Endometrial microvascular endothelial cells (primary cell): ENCODE results near the gene BEST1. TPM values are rescaled to one million over a fixed set of nuclear protein-coding genes. Genes with fewer than 3 reads are reported as not detected.
"Not testable (repeated sequence)": the region's sequence is repeated elsewhere in the genome, so short reads cannot be mapped to it uniquely, and the experiment has no call there.

Experiments used
- in situ Hi-C: cut with HindIII; loops from 2 replicates; pipeline ENCODE4 v1.10.0; 2017; ENCODE audit warnings: low sequenced_read_pairs, low pct_unique_long_range_greater_than_20kb; ENCODE audit errors: inconsistent ontology term
- total RNA-seq: library from RNA; depleted of rRNA; stranded (reverse); fragments of >200 nt; gene quantifications from one replicate; pipeline ENCODE4 v1.2.3, GENCODE V29; 2015; ENCODE audit errors: inconsistent ontology term

BEST1 gene
- total RNA-seq, 1 donor from 2014 or later: under 0.01 TPM

- in situ Hi-C loops: no loop called here
Observed at GRCh38 chr11:62001450-62002191, 51.5 kb downstream of the BEST1 start.

DNA sequence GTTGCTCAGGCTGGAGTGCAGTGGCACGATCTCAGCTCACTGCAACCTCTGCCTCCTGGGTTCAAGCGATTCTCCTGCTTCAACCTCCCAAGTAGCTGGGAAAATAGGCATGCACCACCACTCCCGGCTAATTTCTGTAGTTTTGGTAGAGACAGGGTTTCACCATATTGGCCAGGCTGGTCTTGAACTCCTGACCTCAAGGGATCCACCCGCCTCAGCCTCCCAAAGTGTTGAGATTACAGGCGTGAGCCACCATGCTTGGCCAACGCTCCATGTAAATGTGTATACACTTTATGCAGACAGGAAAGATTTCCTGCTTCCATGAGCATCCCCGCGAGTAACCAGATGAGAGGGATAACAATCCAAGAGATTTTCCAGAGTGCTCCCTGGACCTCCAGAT is 52.1 kb downstream of the BEST1 start:
- in situ Hi-C loops: not testable (repeated sequence)

- in situ Hi-C loops: no loop called here
Observed at GRCh38 chr11:62004473-62004872, 54.3 kb downstream of the BEST1 start.

DNA sequence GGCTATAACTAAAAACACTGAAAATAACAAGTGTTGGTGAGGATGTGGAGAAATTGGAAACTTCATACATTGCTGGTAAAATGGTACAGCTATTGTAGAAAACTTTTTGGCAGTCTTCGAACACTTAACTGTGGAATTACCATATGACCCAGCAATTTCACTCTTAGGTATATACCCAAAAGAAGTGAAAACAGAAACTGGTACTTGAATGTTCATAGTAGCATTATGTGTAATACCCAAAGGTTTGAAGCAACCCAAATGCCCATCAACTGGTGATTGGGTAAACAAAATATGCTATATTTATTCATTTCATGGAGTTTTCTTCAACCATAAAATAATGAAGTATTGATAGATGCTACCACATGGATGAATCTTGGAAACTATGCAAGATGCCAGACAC is 58.0 kb downstream of the BEST1 start:
- in situ Hi-C loops: no loop called here

DNA sequence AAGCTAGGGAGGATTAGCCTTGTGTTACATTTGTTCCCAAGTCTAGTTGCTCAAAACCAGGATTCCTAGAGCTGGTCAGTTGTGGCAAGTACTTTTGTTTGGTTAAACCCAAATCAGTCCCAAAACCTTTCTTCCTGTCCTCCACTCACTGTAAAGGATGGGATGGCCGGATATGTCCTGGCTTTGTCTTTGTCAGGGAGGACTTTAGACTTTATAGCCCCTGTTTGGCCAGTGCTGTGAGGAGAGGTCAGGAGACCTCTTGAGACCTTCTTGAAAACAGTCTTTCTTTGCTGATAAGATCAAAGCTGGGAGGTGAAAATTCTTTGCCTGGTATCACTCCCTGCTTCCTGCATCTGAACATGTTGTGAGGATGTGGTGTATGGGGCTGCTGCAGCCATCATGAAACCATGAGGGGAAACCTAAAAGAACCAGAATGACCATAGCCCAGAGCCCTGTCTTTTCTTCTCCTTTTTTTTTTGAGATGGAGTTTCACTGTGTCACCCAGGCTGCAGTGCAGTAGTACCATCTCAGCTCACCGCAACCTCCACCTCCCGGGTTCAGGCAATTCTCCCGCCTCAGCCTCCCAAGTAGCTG is 60.9 kb downstream of the BEST1 start:
- in situ Hi-C loops: no loop called here

DNA sequence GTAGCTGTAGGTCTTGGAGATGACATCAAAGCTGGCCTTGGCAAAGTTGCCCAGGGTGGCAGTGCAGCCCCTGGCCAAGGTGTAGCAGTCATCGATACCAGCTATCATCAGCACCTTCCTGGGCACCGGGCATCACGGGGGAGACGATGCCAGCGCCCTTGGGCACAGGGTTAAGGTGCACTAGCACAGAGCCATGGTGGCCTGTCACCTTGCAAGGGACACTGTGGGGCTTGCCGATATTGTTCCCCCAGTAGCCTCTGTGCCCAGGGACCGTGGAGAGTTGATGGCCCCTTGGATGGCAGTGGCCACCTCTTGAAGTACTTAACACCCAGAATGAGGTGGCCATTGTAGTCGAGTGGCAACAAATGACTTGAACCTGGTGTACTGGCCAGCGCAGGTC is 61.7 kb downstream of the BEST1 start:
- in situ Hi-C loops: no loop called here

- in situ Hi-C loops: no loop called here
Observed at GRCh38 chr11:62012451-62012831, 62.3 kb downstream of the BEST1 start.

- in situ Hi-C loops: no loop called here
Observed at GRCh38 chr11:62012832-62013461, 62.8 kb downstream of the BEST1 start.

Other genes starting within 250 kb of the BEST1 start
- gene MYRF, start 197.7 kb upstream of the BEST1 start, total RNA-seq: 13.7 TPM
- gene TMEM258, start 157.8 kb upstream of the BEST1 start, total RNA-seq: 59.3 TPM
- gene FEN1, start 157.4 kb upstream of the BEST1 start, total RNA-seq: 69.3 TPM
- gene FADS1, start 133.3 kb upstream of the BEST1 start, total RNA-seq: 40.0 TPM
- 121 TPM for gene FADS2, start 122.1 kb upstream of the BEST1 start, total RNA-seq
- 307 TPM for gene FADS3, start 58.8 kb upstream of the BEST1 start, total RNA-seq
- 2.5 TPM for gene RAB3IL1, start 32.8 kb upstream of the BEST1 start, total RNA-seq
- 774 TPM for gene FTH1, start 17.3 kb downstream of the BEST1 start, total RNA-seq
- gene INCENP, start 173.7 kb downstream of the BEST1 start, total RNA-seq: 50.7 TPM
- not detected for gene SCGB1D1, start 239.9 kb downstream of the BEST1 start, total RNA-seq